ENCODE data around the gene PSME4.
"Not testable (repeated sequence)": the region's sequence is repeated elsewhere in the genome, so short reads cannot be mapped to it uniquely, and the experiment has no call there.

PSME4 gene

DNA sequence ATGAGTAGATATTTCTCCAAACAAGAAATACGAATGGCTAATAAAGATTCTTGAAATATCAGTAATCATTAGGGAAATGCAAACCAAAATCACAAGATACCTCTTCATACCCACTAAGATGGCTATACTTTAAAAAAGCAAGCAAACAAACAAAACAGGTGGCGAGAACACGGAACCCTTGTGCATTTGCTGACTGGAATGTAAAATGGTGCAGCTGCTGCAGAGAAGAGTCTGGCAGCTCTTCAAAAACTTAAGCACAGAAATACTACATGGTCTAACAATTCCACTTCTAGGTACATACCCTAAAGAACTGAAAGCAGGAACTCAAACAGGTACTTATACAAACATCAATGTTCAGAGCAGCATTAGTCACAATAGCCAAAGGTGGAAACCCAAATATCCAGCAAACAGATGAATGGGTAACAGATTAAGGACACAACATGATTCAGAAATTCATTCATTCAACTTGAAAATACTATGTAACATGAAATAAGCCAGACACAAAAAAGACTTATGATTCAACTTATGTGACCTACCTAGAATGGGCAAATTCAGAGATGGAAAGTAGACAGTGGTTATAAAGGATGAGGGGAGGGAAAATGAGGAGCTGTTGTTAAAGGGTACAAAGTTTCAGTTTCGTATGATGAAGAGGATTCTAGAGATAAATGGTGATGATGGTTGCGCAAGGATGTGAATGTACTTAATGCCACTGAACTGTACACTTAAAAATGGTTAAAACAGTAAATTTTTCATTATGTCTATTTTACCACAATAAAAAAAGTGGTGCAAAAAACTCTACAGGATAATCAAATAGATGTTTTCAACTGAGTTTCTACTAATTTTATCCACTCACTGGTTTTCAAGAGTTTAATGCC lies 84.2 kb downstream of the PSME4 start:
- no peak for DNase-seq

DNA sequence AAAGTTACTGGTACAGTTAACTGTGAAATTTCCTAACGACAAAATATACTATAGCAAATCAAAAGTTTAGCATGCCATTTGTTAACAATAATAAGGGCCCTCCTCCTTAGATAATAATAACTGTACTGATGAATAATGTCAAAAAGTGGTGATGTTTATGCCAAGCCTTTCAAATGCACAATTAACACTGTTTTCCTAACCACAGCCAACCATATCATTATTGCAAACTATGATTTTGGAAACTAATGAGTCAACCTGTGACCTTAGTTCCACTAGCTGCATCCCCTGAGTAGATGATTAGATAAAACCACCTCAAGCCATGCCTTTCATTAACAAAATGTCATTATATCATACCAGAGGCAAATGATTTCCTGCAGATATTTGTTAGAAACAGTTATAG lies 85.9 kb downstream of the PSME4 start:
- DNase-seq, result no peak

GRCh38 chr2:53881986-53882385 lies 88.8 kb downstream of the PSME4 start:
- DNase-seq, result no peak

- no peak for DNase-seq
These were observed 89.4 kb downstream of the PSME4 start for GRCh38 chr2:53881360-53881759.

GRCh38 chr2:53880756-53881155 lies 90.0 kb downstream of the PSME4 start:
- no peak for DNase-seq

GRCh38 chr2:53877556-53877955 lies 93.2 kb downstream of the PSME4 start:
- DNase-seq, result no peak

DNA sequence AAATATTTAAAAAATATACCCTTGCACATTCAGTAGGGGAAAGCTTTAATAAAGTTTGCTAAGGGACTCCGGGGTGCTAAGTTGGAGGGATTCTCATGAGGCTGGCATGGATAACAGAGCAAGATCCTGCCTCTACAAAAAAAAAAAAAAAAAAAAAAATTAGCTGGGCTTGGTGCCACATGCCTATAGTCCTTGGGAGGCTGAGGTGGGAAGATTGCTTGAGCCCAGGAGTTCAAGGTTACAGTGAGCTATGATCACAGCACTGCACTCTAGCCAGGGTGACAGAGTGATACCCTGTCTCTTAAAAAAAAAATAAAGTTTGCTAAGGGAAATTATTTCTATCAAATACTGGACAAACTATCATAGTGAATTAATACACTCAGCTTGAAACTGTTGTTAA lies 93.7 kb downstream of the PSME4 start:
- DNase-seq, result no peak

- DNase-seq, result no peak
These were observed 96.3 kb downstream of the PSME4 start for GRCh38 chr2:53874401-53874950.

DNA sequence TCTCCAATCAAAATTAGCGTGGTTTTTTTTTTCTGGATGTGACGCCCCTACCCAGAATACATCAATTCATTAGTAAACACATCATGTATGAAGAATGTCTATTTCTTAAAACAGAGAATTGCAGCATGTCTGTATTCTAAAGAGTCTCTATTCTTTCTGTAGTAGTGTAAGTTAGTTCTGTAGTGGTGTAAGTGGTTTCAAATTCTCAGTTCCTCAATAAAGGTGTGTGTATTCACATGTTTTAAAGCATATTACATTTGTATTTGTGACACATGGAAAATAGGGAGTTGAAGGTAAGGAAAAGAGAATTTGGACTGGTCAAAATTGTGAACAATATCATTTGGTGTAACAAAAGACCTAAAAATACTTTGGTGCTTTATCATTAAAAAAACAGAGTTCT lies 103.0 kb downstream of the PSME4 start:
- DNase-seq, result no peak

DNA sequence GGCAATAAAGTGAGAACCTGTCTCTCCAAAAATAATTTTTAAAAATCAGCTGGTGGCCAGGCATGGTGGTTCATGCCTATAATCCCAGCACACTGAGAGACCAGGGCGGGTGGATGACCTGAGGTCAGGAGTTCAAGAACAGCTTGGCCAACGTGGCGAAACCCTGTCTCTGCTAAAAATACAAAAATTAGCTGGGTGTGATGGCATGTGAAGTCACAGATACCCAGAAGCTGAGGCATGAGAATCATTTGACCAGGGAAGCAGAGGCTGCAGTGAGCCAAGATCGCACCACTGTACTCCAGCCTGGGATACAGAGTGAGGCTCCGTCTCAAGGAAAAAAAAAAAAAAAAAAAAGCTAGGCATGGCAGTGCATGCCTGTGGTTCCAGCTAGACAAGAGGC lies 103.6 kb downstream of the PSME4 start:
- no peak for DNase-seq

- DNase-seq, result no peak
These were observed 104.8 kb downstream of the PSME4 start for GRCh38 chr2:53865962-53866361.

- no peak for DNase-seq
These were observed 105.5 kb downstream of the PSME4 start for GRCh38 chr2:53865264-53865663.

DNA sequence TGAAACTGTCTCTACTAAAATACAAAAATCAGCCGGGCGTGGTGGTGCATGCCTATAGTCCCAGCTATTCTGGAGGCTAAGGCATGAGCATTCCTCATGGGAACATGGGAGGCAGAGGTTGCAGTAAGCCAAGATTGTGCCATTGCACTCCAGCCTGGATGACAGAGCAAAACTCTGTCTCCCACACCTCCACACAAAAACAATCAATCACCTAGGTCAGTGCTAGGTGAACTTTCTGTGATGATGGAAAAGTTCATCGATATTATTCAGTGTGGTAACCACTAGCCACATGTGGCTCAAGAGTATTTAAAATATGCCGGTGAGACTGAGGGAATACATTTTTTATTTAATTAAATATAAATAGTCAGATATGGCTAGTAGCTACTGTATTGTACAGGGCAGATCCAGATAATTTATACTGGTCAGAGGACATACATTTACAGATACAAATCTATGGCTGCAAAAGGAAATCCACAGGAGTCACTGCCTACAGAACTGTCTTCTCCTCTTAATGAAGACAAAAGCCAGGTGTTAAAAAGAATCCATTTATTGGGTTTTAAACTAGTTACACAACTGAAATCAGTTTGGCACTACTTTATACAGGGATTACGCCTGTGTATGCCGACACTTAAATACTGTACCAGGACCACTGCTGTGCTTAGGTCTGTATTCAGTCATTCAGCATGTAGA lies 107.1 kb downstream of the PSME4 start:
- DNase-seq, result no peak

GRCh38 chr2:53861824-53862223 lies 109.0 kb downstream of the PSME4 start:
- no peak for DNase-seq

GRCh38 chr2:53859206-53860181 lies 111.3 kb downstream of the PSME4 start, which contains the start of gene GPR75:
Gene GPR75 (minus strand): TSS chr2:53859967. CDS start chr2:53854756, 5,211 bp downstream.
- DNase-seq, result no peak

- no peak for DNase-seq
These were observed 114.5 kb downstream of the PSME4 start for GRCh38 chr2:53856272-53856671.

- DNase-seq, result no peak
These were observed 116.1 kb downstream of the PSME4 start for GRCh38 chr2:53854678-53855077.

GRCh38 chr2:53852532-53852931 lies 118.3 kb downstream of the PSME4 start:
- no peak for DNase-seq

DNA sequence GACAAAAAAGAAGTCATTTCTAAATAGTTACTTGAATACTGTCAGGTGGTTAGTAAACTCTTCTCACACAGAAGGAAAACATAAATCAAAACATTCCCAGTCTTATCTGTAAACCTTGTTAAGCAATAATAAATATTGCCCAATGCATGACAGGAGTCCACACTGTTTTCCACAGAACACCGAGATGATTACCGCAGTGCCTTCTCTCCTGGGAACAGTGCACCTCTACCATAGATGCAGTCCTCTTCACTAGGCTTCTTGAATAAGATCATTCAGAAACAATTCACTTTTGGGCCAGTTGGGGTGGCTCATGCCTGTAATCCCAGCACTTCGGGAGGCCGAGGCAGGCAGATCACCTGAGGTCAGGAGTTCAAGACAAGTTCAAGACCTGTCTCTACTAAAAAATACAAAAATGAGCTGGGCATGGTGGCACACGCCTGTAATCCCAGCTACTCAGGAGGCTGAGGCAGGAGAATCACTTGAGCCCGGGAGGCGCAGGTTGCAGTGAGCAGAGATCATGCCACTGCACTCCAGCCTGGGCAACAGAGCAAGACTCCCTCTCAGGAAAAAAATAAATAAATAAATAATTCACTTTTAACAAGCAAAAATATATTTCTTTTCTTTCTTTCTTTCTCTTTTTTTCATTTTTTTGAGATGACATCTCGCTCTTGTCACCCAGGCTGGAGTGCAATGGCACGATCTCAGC lies 119.6 kb downstream of the PSME4 start:
- not testable (repeated sequence) for DNase-seq

DNA sequence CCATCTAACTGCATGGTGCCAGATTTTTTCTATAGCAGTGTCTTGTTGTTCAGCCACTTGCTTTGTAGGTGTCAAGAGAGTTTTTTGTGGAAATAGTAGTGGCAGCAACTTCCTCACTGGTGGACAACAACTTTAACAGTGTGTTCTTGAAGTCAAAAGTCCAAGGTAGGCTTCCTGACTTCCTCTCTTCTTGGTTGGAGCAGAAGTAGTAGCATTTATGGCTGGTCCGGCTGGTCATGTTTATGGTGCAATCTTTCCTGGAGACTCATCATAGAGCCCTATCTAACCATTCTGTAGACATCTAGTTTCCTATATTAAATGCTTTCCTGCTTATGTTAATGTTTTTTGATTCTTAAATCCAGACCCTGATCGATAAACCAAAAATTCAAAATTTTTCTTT lies 122.7 kb downstream of the PSME4 start:
- no peak for DNase-seq

GRCh38 chr2:53843595-53843994 lies 127.2 kb downstream of the PSME4 start:
- DNase-seq, result no peak

DNA sequence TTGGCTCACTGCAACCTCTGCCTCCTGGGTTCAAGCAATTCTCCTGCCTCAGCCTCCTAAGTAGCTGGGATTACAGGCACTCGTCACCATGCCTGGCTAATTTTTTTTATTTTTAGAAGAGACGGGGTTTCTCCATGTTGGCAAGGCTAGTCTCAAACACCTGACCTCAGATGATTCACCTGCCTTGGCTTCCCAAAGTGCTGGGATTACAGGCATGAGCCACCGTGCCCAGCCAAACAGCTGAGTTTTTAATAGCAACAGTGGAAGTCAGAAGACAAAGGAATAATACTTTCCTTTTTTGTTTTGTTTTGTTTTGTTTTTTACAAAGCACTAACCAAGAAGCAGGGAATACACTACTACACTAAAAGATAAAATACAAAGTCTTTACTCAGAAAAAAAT lies 127.9 kb downstream of the PSME4 start:
- no peak for DNase-seq

Measured in NCI-H1930 (cell line).